ENCODE measurements around the gene KLHL7.

GRCh38 chr7:23161482-23161881 is 55.9 kb downstream of the KLHL7 start:
- TF ChIP-seq ELF4 (IDR thresholded peaks at IDR 0.05) (no peak), TARDBP (IDR thresholded peaks at IDR 0.05) (no peak), ARNT (IDR thresholded peaks at IDR 0.05) (no peak)
